PFSK-1 (cell line): ENCODE results near the gene WDR86.

ENCODE experiments used
- FOXP2 ChIP-seq: optimal IDR thresholded peaks from 2 replicates; pipeline ENCODE3; 2011; ENCODE audit warnings: borderline replicate concordance, control low read depth, inconsistent platforms; ENCODE audit not compliant: insufficient read depth; ENCODE audit errors: extremely low read length, extremely low read depth
- POLR2AphosphoS5 ChIP-seq: IDR thresholded peaks from 2 replicates; pipeline ENCODE4 v1.6.1; 2012; ENCODE audit warnings: low read depth, mild to moderate bottlenecking, control low read depth, low read length, moderate library complexity
- SIN3A ChIP-seq: IDR thresholded peaks from 2 replicates; pipeline ENCODE4 v1.6.1; 2012; ENCODE audit warnings: mild to moderate bottlenecking, low read length, moderate library complexity, borderline replicate concordance; ENCODE audit not compliant: insufficient read depth
- TAF1 ChIP-seq: IDR thresholded peaks from 2 replicates; pipeline ENCODE4 v1.6.1; 2012; ENCODE audit warnings: low read length, control low read depth, borderline replicate concordance; ENCODE audit not compliant: insufficient read depth
- TF ChIP-seq, protein P1 (sequence below), 2 experiments: IDR thresholded peaks; 2 replicates each; pipeline versions ENCODE4 v1.6.1 to v1.8.0; 2011 to 2012; ENCODE audit warnings: low read depth in 2 of 2, low read length in 2 of 2, control low read depth in 1 of 2, inconsistent platforms in 1 of 2, mild to moderate bottlenecking in 1 of 2, moderate library complexity in 1 of 2; ENCODE audit not compliant: insufficient read depth in 1 of 2

The WDR86 gene

DNA sequence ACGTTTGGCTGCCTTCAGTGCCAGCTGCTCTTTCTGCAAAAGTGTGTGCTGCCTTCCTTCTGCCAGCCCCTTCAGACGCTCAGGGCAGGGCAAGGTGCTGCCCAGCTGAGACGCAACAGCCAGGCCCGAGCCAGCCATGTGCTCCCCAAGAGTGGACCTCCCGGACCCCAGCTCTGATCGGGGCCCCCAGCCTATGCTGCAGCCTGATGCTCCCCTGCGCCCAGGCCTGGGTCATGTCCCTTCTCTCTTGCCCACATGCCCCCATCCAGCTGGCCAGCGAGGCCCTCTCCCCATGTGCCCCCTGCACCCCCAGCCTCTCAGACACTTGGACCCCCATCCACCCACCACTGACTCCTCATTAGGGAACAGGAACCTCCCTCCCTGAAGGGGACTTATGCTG, 17.8 kb downstream of the WDR86 start:
- TF ChIP-seq TAF1 (no peak), SIN3A (no peak), POLR2AphosphoS5 (no peak), FOXP2 (no peak)
- TF ChIP-seq, protein P1, sequence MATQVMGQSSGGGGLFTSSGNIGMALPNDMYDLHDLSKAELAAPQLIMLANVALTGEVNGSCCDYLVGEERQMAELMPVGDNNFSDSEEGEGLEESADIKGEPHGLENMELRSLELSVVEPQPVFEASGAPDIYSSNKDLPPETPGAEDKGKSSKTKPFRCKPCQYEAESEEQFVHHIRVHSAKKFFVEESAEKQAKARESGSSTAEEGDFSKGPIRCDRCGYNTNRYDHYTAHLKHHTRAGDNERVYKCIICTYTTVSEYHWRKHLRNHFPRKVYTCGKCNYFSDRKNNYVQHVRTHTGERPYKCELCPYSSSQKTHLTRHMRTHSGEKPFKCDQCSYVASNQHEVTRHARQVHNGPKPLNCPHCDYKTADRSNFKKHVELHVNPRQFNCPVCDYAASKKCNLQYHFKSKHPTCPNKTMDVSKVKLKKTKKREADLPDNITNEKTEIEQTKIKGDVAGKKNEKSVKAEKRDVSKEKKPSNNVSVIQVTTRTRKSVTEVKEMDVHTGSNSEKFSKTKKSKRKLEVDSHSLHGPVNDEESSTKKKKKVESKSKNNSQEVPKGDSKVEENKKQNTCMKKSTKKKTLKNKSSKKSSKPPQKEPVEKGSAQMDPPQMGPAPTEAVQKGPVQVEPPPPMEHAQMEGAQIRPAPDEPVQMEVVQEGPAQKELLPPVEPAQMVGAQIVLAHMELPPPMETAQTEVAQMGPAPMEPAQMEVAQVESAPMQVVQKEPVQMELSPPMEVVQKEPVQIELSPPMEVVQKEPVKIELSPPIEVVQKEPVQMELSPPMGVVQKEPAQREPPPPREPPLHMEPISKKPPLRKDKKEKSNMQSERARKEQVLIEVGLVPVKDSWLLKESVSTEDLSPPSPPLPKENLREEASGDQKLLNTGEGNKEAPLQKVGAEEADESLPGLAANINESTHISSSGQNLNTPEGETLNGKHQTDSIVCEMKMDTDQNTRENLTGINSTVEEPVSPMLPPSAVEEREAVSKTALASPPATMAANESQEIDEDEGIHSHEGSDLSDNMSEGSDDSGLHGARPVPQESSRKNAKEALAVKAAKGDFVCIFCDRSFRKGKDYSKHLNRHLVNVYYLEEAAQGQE (IDR thresholded peaks at IDR 0.05; ENCODE audit: insufficient read depth in 1 of 2, low read depth in 2 of 2, low read length in 2 of 2), result no peak

DNA sequence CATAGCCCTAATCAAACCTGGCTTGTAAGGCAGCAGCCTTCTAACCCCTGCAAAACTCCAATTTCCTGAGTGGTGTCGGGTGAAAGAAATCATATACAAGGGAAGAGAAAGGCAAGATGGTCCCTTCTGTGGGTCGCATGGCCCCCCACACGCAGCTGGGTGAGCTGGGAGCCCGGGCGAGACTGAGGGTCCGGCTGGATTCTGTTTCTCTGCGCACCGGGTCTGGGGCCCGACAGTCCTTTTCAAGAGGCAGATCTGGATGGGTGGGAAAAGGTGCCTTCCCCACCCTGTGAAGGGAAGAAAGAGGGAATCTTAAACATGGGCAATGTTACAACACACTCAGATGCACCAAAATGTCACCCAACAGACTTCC, 18.5 kb downstream of the WDR86 start:
- TF ChIP-seq, protein P1 (IDR thresholded peaks at IDR 0.05; ENCODE audit: insufficient read depth in 1 of 2, low read depth in 2 of 2, low read length in 2 of 2), result no peak

DNA sequence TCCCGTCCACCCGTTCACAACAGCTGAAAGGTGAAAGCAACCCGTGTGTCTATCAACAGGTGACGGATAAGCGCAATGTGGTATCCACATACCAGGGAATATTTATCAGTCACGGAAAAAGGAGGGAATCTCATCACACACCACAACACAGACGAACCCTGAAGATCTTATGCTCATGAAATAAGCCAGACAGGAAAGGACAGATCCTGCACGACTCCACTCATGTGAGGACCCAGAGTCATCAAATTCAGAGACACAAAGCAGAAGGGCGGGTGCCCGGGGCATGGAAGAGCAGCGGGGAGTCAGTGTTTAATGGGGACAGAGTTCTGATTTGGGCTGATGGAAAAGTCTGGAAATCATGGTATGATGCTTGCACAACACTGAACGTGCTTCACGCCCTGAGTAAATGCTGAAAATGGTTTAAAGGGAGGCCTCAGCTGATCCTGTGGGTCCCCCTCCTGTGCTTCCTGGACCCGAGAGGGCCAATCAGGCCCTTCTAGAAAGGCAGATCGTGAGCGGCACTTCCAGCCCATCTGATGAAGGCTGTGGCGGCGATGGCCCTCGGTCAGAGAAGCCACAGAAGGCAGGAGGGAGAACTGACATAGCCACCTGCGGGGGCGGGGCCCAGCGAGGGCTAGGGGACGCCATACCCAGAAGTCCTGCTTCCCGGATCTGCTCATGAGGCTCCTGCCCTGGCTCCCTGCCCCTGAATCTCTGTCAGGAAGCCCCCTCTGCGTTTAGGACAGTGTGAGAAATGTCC, 19.1 kb downstream of the WDR86 start:
- TF ChIP-seq, protein P1 (IDR thresholded peaks at IDR 0.05; ENCODE audit: insufficient read depth in 1 of 2, low read depth in 2 of 2, low read length in 2 of 2), result no peak
- TF ChIP-seq FOXP2 (no peak), POLR2AphosphoS5 (no peak), TAF1 (no peak), SIN3A (no peak)

DNA sequence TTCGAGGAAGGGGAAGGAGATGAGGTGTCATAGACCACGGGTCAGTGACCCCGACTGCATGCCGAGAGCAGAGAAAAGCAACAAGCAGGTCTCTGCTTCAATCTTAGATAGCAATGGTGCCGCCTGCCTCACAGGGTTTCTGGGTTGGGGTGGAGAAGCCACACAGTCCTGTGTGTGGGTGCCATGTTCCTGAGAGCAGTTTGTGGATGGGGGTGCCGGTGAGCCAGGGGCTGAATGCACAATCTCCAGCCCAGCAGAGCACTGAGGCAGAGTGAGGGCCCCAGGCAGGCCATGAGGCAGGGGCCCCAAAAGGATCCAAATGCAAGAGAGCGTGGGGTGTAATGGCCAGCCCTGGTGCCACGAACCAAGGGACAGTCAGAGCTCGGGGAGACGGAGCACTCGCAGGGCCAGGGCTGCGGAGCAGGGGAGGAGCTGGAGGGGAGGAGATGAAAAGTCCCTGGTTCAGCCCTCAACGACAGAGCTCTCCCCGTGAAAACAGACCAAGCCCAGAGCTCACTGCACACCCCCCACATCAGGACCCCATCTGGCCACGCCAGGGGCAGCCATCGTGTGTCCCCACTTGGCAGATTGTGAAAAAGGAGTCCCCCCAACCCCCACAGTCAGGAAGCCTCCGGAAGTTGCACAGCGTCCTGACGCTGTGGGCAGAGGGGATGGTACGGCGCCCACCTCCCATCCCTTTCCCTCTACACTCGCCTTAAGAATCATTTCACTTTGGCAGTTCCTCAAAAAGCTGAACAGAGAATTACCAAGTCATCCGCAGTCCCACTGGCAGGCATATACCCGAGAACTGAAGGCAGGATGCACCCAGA, 19.9 kb downstream of the WDR86 start:
- TF ChIP-seq, protein P1 (IDR thresholded peaks at IDR 0.05; ENCODE audit: insufficient read depth in 1 of 2, low read depth in 2 of 2, low read length in 2 of 2), result no peak
- TF ChIP-seq FOXP2 (no peak), SIN3A (no peak), POLR2AphosphoS5 (no peak), TAF1 (no peak)
